Measurements from ENCODE around the gene AGTR1.
"Not testable (repeated sequence)": the region's sequence is repeated elsewhere in the genome, so short reads cannot be mapped to it uniquely, and the experiment has no call there.

Gene AGTR1

DNA sequence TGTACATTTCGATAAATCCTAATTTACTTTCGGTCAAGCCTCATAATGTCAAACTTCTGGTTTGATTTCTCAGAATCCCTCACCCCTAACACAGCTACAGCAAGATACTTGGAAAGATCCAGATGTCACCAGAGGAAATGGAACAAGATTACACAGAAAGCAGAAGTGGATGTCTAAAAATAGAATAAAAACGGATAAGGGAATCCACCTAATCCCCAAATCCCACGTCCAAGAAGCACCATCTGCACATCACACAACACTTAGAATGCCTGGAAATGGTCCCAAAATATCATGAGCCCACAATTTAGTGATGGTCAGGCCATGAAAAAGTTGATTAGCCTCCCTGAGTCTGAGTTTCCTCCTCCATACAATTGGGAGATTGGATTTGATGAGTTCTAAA is 61.7 kb downstream of the AGTR1 start:
- DNase-seq: no peak

DNA sequence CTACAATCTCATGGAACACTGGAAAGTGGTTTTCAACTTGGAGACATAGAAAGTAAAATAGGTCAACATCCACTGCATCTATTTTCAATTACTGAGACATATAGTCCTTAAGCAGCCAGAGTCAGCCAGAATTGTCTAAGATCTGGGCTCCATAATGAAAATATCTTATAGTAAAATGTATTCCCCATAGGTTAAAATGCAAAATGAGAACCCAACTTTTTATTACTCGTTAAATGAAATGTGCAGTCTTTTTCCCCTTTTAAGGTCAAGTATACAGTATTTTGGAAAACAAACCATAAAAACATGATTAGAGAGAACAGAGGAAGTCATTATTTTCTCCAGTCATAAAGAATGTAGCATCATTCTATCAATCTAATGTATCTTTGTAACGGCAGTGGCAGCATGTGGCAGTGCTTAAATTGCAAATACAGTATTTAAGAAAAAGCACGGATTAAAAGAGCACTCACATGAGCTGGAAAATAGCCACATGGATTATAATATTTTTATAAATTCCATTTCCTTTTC is 65.5 kb downstream of the AGTR1 start:
- DNase-seq: no peak

DNA sequence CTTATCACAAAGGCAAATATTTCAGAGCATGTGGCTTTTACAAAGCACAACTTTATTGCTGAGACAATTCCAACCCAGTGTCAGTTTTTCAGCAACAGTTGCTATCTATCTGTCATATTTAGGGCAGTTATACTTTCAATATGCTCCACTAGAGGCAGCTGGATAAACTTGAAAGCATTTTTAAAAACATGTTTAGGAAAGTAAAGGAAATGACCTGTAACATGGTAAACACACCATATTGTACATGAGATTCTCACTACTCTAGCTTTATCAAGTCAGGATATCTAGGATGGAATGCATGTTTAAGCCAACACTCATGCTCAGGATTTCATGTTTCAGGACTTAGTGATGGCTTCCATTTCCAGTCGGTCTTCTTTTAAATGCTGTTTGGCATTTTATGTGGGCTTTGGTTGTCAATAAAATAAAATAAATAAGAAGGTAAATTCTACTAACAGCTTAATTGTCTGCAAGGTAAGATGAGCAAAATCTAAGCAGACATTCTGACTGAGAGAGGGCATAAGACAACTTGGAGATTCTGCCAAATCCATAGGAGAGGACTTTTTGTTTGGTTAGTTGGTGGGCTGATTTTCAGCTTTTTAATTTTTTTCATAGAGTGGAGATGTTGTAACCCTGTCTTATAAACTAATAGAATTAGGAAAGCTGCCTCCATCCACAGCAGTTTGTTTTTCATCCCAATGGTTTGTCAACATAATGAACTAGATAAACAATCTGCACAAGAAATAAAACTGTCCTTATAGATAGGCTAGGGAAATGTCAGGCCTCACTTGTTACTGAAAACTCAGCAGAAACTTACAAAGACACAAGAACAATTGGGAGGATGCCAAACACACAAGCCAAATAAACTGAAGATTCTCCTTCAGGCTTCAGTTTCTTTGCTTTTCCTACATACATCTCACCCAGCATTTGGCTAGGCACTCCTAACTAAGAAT is 66.6 kb downstream of the AGTR1 start:
- DNase-seq: no peak

DNA sequence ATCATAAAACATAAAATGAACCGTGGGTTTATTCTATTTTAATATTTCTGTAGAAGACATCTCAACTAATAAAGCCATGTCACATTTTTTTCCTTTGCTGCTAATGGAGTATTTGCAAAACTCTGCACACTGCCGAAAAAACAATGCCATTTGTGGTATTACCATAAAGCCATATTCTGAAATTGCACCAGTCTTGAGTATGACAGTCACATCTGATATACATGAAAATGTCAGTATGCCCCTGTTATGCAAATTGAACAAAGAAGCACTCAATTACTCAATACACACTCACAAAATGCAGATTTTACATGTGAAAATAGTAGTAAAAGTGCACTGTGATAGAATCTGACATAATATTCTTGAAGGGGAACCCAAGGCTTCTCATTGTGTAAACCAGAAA is 74.7 kb downstream of the AGTR1 start:
- no peak for DNase-seq

DNA sequence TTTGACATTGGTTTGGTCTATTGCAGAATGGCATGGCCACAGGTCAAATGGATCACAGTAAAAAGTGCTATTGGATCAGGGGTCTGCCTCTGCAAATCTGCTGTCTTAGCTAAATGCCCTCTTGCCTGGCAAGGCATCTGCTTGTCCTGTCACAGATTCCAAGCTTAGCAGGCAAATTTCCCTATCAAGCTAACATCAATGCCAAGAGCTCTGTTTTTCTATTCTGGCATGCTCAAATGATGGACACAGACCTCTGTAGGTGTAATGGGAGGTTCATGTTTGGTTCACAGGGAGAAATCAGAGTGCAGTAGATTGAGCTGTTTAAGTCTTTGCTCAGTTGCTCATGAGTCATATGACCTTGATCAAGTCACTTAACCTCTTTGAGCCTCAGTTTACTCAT is 75.1 kb downstream of the AGTR1 start:
- DNase-seq: no peak

DNA sequence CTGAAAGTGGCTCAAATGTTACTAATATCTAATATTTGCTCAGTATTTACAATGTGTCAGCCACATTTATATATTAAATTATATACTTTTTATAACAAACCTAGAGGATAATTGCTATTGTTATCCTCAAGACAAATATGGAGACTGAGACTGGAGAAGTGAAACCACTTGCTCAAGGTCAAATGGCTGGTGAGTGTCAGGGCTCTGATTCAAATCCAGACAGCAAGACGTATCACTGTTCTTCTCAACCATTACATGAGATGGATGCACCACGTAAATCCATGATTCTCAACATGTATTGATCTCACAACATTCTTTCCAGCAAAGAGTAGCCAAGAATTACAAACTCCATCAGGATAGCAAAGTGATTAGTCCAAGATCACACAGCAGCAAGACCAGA is 76.1 kb downstream of the AGTR1 start:
- no peak for DNase-seq

DNA sequence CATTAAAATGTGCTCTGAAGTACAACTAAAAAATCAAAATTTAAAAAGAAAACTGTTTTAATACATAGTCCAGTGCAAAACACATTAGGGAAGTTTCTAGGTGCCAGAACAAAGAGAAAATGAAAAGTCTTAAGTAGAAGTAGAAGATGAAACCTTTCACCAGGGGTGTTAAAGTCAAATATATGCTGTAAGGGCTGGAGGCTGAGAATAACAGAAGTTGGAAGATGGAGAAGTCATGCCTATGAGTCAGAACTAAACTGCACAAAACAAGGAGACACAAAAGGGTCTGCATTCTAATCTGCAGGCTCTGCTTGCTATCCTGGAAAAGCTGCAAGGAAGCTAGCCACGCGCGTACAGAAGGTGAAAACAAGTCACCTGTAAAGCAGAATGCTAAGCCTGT is 81.2 kb downstream of the AGTR1 start:
- no peak for DNase-seq

DNA sequence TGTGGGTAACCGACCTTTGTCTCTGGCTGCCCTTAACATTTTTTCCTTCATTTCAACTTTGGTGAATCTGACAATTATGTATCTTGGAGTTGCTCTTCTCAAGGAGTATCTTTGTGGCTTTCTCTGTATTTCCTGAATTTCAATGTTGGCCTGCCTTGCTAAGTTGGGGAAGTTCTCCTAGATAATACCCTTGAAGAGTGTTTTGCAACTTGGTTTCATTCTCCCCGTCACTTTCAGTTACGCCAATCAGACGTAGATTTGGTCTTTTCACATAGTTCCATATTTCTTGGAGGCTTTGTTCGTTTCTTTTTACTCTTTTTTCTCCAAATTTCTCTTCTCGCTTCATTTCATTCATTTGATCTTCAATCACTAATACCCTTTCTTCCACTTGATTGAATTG is 87.3 kb downstream of the AGTR1 start:
- not testable (repeated sequence) for DNase-seq

DNA sequence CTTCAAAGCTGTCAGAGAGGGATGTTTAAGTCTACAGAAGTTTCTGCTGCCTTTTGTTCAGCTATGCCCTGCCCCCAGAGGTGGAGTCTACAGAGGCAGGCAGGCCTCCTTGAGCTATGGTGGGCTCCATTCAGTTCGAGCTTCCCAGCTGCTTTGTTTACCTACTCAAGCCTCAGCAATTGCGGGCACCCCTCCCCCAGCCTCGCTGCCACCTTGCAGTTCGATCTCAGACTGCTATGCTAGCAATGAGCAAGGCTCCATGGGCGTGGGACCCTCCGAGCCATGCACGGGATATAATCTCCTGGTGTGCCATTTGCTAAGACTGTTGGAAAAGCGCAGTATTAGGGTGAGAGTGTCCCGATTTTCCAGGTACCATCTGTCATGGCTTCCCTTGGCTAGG is 88.5 kb downstream of the AGTR1 start:
- not testable (repeated sequence) for DNase-seq

DNA sequence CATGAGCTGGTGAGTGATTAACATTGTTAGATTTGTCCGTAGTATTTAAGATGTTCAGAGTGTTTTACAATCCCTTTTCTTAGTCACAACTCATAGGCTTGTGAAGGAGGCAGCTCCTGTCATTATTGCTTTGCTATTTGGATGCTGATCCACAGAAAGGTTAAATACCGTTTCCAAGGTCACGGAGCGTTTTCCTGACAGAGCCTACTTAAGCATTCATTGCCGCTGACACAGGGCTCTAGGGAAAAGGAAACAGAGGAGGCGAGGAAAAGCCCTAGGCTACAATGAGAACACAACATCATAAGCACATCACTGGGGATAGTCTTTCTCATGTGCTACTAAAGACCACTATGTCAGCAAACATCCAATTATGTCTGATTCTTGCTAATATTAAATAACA is 91.4 kb downstream of the AGTR1 start:
- DNase-seq: no peak

DNA sequence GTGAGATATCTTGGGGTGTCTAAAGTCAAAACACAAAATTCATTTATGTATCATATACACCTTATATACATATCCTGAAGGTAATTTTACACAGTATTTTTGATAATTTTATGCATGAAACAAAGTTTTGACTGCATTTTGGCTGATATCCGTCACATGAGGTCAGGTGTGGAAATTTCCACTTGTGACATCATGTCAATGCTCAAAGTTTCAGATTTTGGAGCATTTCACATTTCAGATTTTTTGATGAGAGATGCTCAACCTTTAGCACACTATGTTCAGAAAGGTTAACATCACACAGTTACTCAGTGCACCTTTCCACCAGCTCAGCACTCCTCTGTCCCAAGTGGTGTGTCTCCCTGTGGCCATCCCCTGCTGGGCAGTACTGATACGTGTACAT is 92.2 kb downstream of the AGTR1 start:
- no peak for DNase-seq

DNA sequence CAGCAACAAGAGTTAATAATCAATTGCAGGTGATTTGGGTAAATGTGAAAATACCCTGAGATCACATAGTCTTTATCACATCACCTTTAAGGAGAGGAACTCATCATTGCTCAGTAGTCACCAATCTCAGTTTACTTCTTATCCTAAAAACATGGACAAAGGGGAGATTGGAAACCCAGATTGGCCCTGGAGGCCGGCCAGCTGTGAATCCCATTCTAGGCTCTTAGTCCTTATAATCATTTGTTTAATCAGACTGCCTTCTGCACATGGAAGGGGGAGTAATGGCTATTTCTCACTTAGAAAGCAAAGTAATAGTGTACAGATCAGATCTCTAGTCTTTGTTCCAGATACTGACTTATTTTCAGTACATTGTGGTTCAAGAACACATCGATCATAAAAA is 92.7 kb downstream of the AGTR1 start:
- no peak for DNase-seq

DNA sequence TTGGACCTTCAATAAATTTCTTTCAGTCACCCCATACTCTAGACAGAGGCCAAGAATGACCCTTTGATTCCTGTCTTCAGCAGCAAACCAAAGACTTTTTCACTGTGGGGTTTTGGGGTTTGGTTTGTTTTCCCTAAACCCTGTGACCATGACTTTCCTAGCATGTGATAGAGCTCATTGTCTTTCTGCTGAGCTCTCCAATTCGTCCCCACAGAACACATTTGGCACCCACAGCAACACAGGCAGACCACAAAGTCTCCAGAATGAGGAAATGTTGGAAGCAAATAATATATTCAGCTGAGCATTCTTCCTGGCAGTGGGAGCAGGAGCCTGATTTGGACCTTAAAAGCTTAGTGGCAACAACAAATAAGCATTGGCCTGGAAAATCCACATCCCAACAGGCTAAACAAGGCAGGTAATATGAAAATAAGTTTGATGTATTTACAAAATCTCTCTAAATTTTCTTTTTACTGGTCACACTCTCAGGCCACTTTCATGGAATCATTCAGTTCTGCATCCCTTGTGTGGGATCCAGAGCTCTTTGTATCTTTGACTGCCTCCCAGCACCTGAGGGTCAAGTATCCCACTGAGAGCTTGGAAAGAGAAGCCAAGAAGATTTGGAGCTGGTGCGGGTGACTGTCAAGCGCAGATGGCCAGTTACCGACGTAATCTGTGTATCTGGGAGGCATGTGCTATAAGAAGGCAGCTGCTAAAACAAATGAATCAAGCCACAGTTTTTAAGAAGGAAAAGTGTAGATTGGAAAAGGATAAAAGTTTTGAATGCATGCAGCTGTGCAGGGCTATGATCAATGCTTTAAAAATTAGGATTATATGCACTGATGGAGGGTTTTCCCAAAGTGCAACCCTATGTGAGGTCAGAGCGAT is 93.4 kb downstream of the AGTR1 start:
- DNase-seq: no peak

DNA sequence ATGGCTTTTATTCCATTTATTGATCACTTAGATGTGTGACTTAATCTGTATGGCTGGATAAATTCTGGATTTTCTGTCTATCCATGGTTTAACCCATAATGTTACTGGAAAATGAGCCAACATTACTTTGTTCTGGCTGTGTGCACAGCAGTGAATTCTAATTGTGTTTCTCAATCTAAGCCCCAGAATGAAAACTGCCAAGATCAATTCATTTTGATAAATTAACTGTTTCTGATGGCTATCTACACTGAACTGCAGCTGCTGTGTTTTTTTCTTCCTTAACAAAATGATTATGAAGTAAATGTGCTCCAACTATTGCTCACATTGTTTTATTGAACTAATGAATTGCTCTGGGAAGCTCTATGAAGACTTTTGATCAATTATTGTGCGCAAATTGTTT is 94.2 kb downstream of the AGTR1 start:
- DNase-seq: no peak

DNA sequence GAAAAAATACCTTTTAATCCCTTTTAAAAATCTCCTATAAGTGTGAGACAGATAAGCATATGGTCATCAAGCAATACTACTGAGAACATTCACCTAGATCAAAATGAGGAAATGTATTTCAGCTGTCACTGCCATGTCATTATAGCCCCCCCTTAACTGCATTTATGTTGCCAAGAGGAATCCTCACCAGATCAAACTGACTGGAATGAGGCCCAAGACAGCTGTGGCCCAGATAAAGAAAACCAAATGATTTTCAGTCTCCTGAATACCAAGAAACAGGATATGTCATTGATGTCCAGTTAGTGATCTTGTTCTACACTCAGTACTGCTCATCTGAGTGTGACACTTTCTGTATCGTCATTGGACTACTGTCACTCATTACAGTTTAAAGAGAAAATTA is 94.8 kb downstream of the AGTR1 start:
- no peak for DNase-seq
